ENCODE results near the gene SNIP1.

The SNIP1 gene

DNA sequence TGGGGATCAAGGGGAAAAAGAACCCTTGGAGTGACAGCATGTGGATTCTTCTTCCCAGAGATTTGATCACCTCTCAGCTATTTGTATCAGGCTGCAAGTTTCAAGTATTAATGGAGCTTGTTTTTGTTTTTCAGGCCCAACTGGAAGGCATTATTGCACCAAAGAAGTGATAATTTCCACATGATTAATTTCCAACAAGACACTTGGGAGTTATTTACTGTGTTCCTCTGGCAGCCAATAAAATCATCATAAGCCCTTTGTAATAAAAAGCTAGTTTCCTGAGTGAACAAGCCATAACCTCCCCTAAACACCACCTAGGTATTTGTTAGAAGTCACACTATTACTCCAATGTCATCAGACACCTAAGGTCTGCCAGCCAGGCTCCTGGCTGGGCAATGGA lies 10.8 kb upstream of the SNIP1 start:
- H3K4me3 ChIP-seq (replicated peaks; ENCODE audit: insufficient read depth, low read length) = no peak overlapping the region
- TF ChIP-seq, protein P1, sequence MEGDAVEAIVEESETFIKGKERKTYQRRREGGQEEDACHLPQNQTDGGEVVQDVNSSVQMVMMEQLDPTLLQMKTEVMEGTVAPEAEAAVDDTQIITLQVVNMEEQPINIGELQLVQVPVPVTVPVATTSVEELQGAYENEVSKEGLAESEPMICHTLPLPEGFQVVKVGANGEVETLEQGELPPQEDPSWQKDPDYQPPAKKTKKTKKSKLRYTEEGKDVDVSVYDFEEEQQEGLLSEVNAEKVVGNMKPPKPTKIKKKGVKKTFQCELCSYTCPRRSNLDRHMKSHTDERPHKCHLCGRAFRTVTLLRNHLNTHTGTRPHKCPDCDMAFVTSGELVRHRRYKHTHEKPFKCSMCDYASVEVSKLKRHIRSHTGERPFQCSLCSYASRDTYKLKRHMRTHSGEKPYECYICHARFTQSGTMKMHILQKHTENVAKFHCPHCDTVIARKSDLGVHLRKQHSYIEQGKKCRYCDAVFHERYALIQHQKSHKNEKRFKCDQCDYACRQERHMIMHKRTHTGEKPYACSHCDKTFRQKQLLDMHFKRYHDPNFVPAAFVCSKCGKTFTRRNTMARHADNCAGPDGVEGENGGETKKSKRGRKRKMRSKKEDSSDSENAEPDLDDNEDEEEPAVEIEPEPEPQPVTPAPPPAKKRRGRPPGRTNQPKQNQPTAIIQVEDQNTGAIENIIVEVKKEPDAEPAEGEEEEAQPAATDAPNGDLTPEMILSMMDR (IDR thresholded peaks at IDR 0.05; ENCODE audit: insufficient read depth, low read length) = no peak
- TF ChIP-seq POLR2AphosphoS5 (IDR thresholded peaks at IDR 0.05; ENCODE audit: low read depth) (no peak), SPI1 (IDR thresholded peaks at IDR 0.05; ENCODE audit: borderline replicate concordance, low read depth) (no peak), GABPA (IDR thresholded peaks at IDR 0.05; ENCODE audit: low read depth) (no peak), REST (IDR thresholded peaks at IDR 0.05; ENCODE audit: insufficient replicate concordance, low read depth) (no peak)
- no peak for DNase-seq (ENCODE audit: low read depth in 1 of 2, low spot score in 1 of 2)
- no peak overlapping the region for H3K27ac ChIP-seq (replicated peaks)
- no peaks in the 10 kb centered on the region for H3K27me3 ChIP-seq (ENCODE audit: insufficient read depth, poor library complexity, severe bottlenecking)

DNA sequence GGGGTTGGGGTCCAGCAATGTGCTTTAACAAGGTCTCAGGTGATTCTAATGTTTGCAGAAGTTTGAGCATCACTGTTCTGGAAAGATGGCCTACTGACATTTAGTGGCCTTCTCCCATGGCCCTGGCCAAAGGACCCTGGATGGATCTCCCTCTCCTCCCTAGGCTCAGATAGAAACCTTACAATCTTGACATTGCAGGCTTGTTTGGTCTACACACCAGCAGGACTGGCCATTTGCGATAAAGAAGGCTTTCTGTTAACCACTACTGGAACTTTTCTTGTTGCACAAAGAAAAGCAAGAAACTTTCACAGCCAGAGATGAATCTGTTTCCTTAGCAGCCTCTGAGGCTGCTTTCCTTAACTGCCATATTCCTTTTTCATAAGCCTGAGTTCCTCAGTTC lies 8.9 kb upstream of the SNIP1 start:
- Histone ChIP-seq H3K4me3 (replicated peaks; ENCODE audit: insufficient read depth, low read length) (no peak overlapping the region), H3K27ac (replicated peaks) (no peak overlapping the region), H3K27me3 (ENCODE audit: insufficient read depth, poor library complexity, severe bottlenecking) (no peaks in the 10 kb centered on the region)
- no peak for DNase-seq (ENCODE audit: low read depth in 1 of 2, low spot score in 1 of 2)
- TF ChIP-seq POLR2AphosphoS5 (IDR thresholded peaks at IDR 0.05; ENCODE audit: low read depth) (no peak), REST (IDR thresholded peaks at IDR 0.05; ENCODE audit: insufficient replicate concordance, low read depth) (no peak)

DNA sequence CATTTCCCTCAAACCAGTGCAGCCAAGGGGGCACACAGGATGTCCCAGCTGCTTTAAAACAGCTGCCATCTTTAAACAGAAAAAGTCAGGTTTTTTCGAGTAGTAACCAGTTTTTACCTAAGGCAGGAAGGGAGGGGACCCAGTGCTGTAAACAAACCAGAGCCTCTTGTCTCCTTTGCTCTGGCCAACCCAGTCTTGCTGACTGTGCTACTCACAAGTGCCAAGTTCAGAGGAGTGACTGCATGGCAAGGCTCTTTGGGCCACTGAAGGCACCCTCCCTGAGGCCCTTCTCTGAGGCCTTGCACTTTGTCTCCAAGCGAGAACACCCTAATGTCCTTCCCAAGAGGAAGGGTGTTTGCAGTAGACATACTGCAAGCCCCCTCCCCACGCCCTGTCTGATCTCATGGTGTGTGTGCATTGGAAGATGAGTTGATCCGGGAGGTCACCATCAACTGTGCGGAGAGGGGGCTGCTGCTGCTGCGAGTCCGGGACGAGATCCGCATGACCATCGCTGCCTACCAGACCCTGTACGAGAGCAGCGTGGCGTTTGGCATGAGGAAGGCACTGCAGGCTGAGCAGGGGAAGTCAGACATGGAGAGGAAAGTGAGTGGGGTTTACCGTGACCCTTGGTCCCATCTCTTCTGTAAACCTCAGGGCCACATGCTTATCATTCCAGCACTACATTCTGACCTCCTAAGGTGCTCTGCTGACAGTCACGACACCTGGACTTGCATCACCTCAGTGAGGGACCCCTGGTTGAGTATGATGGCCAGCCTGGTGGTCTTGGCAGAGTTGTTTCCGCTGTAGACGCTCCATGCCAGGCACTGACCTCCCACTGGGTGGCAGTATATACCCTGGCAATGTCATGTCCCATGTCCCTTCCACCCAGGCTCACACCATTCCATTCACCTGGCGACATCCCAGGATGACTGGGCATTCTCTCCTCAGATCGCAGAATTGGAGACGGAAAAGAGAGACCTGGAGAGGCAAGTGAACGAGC lies 7.3 kb upstream of the SNIP1 start:
- no peak for TF ChIP-seq REST (IDR thresholded peaks at IDR 0.05; ENCODE audit: insufficient replicate concordance, low read depth)
- TF ChIP-seq GABPA (IDR thresholded peaks at IDR 0.05; ENCODE audit: low read depth) = no peak
- TF ChIP-seq, protein P1 (IDR thresholded peaks at IDR 0.05; ENCODE audit: insufficient read depth, low read length) = peak; percentile 92
- no peaks in the 10 kb centered on the region for H3K27me3 ChIP-seq (ENCODE audit: insufficient read depth, poor library complexity, severe bottlenecking)
- no peak overlapping the region for H3K27ac ChIP-seq (replicated peaks)
- H3K4me3 ChIP-seq (replicated peaks; ENCODE audit: insufficient read depth, low read length) = no peak overlapping the region
- DNase-seq (ENCODE audit: low read depth in 1 of 2, low spot score in 1 of 2) = peak in 1 of 2 experiments; percentile 36

Measured in HL-60 (cell line).